HCT116 (cell line): ENCODE data around the gene RXFP3. TPM values are rescaled to one million over a fixed set of nuclear protein-coding genes. Genes with fewer than 3 reads are reported as not detected.

Experiments used
- ATAC-seq: fragments of 200-7000 bp; cut with Tn5 transposase; 2 replicates; pipeline ENCODE4 v1.9.1; 2020; ENCODE audit warnings: mild to moderate bottlenecking, moderate library complexity
- BruUV-seq: library from RNA; stranded (reverse); fragments of 400-500 nt; replicated peaks from 2 replicates; lab custom pipeline; 2021; lab: Mats Ljungman, UMichigan
- CTCF ChIA-PET: fragments of 300-600 bp; sonication (Branson Sonifier 250); formaldehyde crosslinking; loops from one replicate; lab custom pipeline; 2021; ENCODE audit warnings: antibody characterized with exemption; lab: Charles Lee
- POLR2A ChIA-PET: fragments of 300-600, 350-600 bp; sonication (Branson Sonifier 250); formaldehyde crosslinking; loops from one replicate; lab custom pipeline; 2021; ENCODE audit warnings: antibody characterized with exemption; lab: Charles Lee
- RAD21 ChIA-PET, 2 experiments: fragments of 300-600 bp; sonication (Branson Sonifier 250); formaldehyde crosslinking; loops; one replicate each; lab custom pipeline; 2023; ENCODE audit warnings: low total read pairs in 2 of 2; ENCODE audit not compliant: uncharacterized antibody in 2 of 2, unreplicated experiment in 2 of 2, low non-redundant PET in 1 of 2; lab: Charles Lee
- DNase-seq: peaks from one replicate; pipeline ENCODE4 v3.0.0-alpha.2; 2010; ENCODE audit warnings: low read depth, low spot score
- H2AFZ ChIP-seq: fragments of 200-600 bp; shearing (Covaris generic), sonication (generic); 2 replicates; pipeline ENCODE4 v1.6.1; 2017; ENCODE audit warnings: low read depth, mixed run types, mixed read lengths, antibody characterized with exemption, low read length; ENCODE audit not compliant: poor library complexity, severe bottlenecking
- H3K27ac ChIP-seq: 2 replicates; pipeline ENCODE4 v1.5.1; 2012; ENCODE audit warnings: low read depth, low read length
- H3K27me3 ChIP-seq: fragments of 200-600 bp; sonication (generic); 2 replicates; pipeline ENCODE4 v1.6.1; 2016; ENCODE audit warnings: mixed run types, low read length, mixed read lengths; ENCODE audit not compliant: insufficient read depth
- H3K36me3 ChIP-seq, 2 experiments: fragments of 200-500 bp in 1 of 2; fragments of 200-600 bp in 1 of 2; sonication (Bioruptor generic) in 1 of 2; sonication (generic) in 1 of 2; 2 replicates each; pipeline versions ENCODE4 v1.5.1 to v1.6.1; 2014 to 2016; ENCODE audit warnings: low read length in 2 of 2, inconsistent platforms in 1 of 2, mixed read lengths in 1 of 2, mixed run types in 1 of 2; ENCODE audit not compliant: insufficient read depth in 2 of 2, control insufficient read depth in 1 of 2
- H3K4me1 ChIP-seq, 2 experiments: fragments of 200-600 bp in 1 of 2; sonication (generic) in 1 of 2; 2 replicates each; pipeline versions ENCODE4 v1.5.1 to v1.6.1; 2012 to 2017; ENCODE audit warnings: low read length in 2 of 2, inconsistent platforms in 1 of 2, mild to moderate bottlenecking in 1 of 2, mixed read lengths in 1 of 2, mixed run types in 1 of 2, moderate library complexity in 1 of 2; ENCODE audit not compliant: insufficient read depth in 2 of 2, control insufficient read depth in 1 of 2
- H3K4me2 ChIP-seq: fragments of 200-600 bp; sonication (generic); 2 replicates; pipeline ENCODE4 v1.6.1; 2017; ENCODE audit warnings: mixed run types, low read length, mixed read lengths
- H3K4me3 ChIP-seq, 2 experiments: fragments of 200-600 bp in 1 of 2; sonication (generic) in 1 of 2; replicated peaks in 1 of 2; 2 replicates each; pipeline ENCODE4 v1.5.1; 2011 to 2016; ENCODE audit warnings: low read length in 2 of 2, control low read depth in 1 of 2, low read depth in 1 of 2, mild to moderate bottlenecking in 1 of 2, mixed read lengths in 1 of 2, mixed run types in 1 of 2
- H3K79me2 ChIP-seq: fragments of 200-600 bp; sonication (generic); 2 replicates; pipeline ENCODE4 v1.6.1; 2017; ENCODE audit warnings: mild to moderate bottlenecking, mixed run types, low read length, moderate library complexity, mixed read lengths; ENCODE audit not compliant: insufficient read depth
- H3K9ac ChIP-seq: fragments of 200-600 bp; sonication (generic); 2 replicates; pipeline ENCODE4 v1.6.1; 2016; ENCODE audit warnings: low read length, mixed read lengths
- H3K9me2 ChIP-seq: fragments of 200-600 bp; sonication (generic), shearing (Covaris generic); 2 replicates; pipeline ENCODE4 v1.6.1; 2017; ENCODE audit warnings: mixed run types, mild to moderate bottlenecking, moderate library complexity; ENCODE audit not compliant: insufficient read depth
- H3K9me3 ChIP-seq, 2 experiments: fragments of 200-500 bp in 1 of 2; fragments of 200-600 bp in 1 of 2; sonication (Bioruptor generic) in 1 of 2; sonication (generic) in 1 of 2; 2 replicates each; pipeline ENCODE4 v1.6.1; 2014 to 2017; ENCODE audit warnings: low read length in 2 of 2, mixed read lengths in 2 of 2, inconsistent platforms in 1 of 2, low read depth in 1 of 2, mild to moderate bottlenecking in 1 of 2, mixed run types in 1 of 2, moderate library complexity in 1 of 2; ENCODE audit not compliant: control insufficient read depth in 1 of 2, insufficient read depth in 1 of 2
- H4K20me1 ChIP-seq: fragments of 200-600 bp; sonication (generic), shearing (Covaris generic); 2 replicates; pipeline ENCODE4 v1.6.1; 2017; ENCODE audit warnings: mixed run types, mild to moderate bottlenecking, moderate library complexity; ENCODE audit not compliant: insufficient read depth
- ATF3 ChIP-seq: IDR thresholded peaks from 2 replicates; pipeline ENCODE4 v1.6.1; 2012
- CTCF ChIP-seq, 3 experiments: fragments of 200-600 bp in 1 of 3; sonication (generic) in 1 of 3; IDR thresholded peaks in 2 of 3; conservative IDR thresholded peaks in 1 of 3; 2 replicates each; pipeline ENCODE4 v1.5.1; 2012 to 2017; ENCODE audit warnings: low read depth in 2 of 3, low read length in 2 of 3, antibody characterized with exemption in 1 of 3, borderline replicate concordance in 1 of 3, control low read depth in 1 of 3, mild to moderate bottlenecking in 1 of 3, mixed read lengths in 1 of 3, mixed run types in 1 of 3, moderate library complexity in 1 of 3; ENCODE audit not compliant: insufficient read depth in 1 of 3
- EGR1 ChIP-seq: IDR thresholded peaks from 2 replicates; pipeline ENCODE4 v1.6.1; 2012; ENCODE audit warnings: low read depth
- EZH2 ChIP-seq: fragments of 200-600 bp; sonication (generic); IDR thresholded peaks from 2 replicates; pipeline ENCODE4 v1.6.1; 2017; ENCODE audit warnings: antibody characterized with exemption, mixed run types
- EZH2phosphoT487 ChIP-seq: fragments of 200-600 bp; IDR thresholded peaks from 2 replicates; pipeline ENCODE4 v1.6.1; 2018; ENCODE audit warnings: antibody characterized with exemption, borderline replicate concordance
- FOSL1 ChIP-seq: IDR thresholded peaks from 2 replicates; pipeline ENCODE4 v1.6.1; 2012; ENCODE audit warnings: low read depth
- POLR2AphosphoS5 ChIP-seq: IDR thresholded peaks from 2 replicates; pipeline ENCODE4 v1.6.1; 2011; ENCODE audit warnings: mild to moderate bottlenecking, low read depth, low read length, moderate library complexity
- RAD21 ChIP-seq: IDR thresholded peaks from 2 replicates; pipeline ENCODE4 v1.6.1; 2012; ENCODE audit warnings: low read depth, mild to moderate bottlenecking
- REST ChIP-seq: IDR thresholded peaks from 2 replicates; pipeline ENCODE4 v1.6.1; 2012; ENCODE audit warnings: low read depth
- SIN3A ChIP-seq: IDR thresholded peaks from 2 replicates; pipeline ENCODE4 v1.6.1; 2012; ENCODE audit warnings: low read depth
- SP1 ChIP-seq: IDR thresholded peaks from 2 replicates; pipeline ENCODE4 v1.6.1; 2012; ENCODE audit warnings: low read depth
- YY1 ChIP-seq: IDR thresholded peaks from 2 replicates; pipeline ENCODE4 v1.6.1; 2011; ENCODE audit warnings: low read length, low read depth, moderate library complexity, mild to moderate bottlenecking; ENCODE audit not compliant: insufficient replicate concordance; ENCODE audit errors: extremely low read depth
- ZNF274 ChIP-seq: fragments of 200-500 bp; sonication (Bioruptor generic); IDR thresholded peaks from 2 replicates; pipeline ENCODE4 v1.6.1; 2014; ENCODE audit warnings: mild to moderate bottlenecking, low read depth, low read length, inconsistent platforms
- intact Hi-C: fragments of 100-400 bp; cut with micrococcal nuclease; formaldehyde crosslinking; loops from 2 replicates; pipeline ENCODE4 v1.10.0; 2022
- total RNA-seq: library from RNA; stranded (reverse); gene quantifications from one replicate; pipeline ENCODE4 v1.2.1, GENCODE V29; 2021; ENCODE audit not compliant: unreplicated experiment

RXFP3 gene
- total RNA-seq, 1 experiment from 2014 or later, result not detected

- Histone ChIP-seq H3K27ac (no peak overlapping the region), H3K9ac (no peak overlapping the region), H2AFZ (no peak overlapping the region), H3K9me2 (no peaks in the 10 kb centered on the region), H3K4me3 (no peak overlapping the region), H3K27me3 (no peaks in the 10 kb centered on the region; the same call in 1 of the 2 replicates), H3K9me3 (peaks cover 0 to 5% of the 10 kb centered on the region in 2 experiments; a peak in 1 of 4 replicates), H3K4me2 (no peak overlapping the region), H3K79me2 (no peaks in the 10 kb centered on the region), H3K4me1 (no peaks in the 10 kb centered on the region), H4K20me1 (no peaks in the 10 kb centered on the region), H3K36me3 (no peaks in the 10 kb centered on the region)
- RAD21 ChIA-PET, result no interaction called here
- BruUV-seq, result no TSS peak
- no peak for DNase-seq
- CTCF ChIA-PET, result no interaction called here
- intact Hi-C loops, result no loop called here
- ATAC-seq, result no peak
- POLR2A ChIA-PET, result no interaction called here
- TF ChIP-seq RAD21, result no peak
- TF ChIP-seq EZH2phosphoT487, result no peak
- no peak for TF ChIP-seq POLR2AphosphoS5
- no peak for TF ChIP-seq SP1
- TF ChIP-seq YY1, result no peak
- TF ChIP-seq REST, result no peak
- no peak for TF ChIP-seq ZNF274
- TF ChIP-seq ATF3, result no peak
- no peak for TF ChIP-seq CTCF (IDR thresholded peaks at IDR 0.05 in 2 of 3, conservative IDR thresholded peaks at IDR 0.05 in 1 of 3; ENCODE audit: borderline replicate concordance in 1 of 3, insufficient read depth in 1 of 3, low read depth in 2 of 3, low read length in 2 of 3)
- TF ChIP-seq FOSL1, result no peak
- TF ChIP-seq EZH2, result no peak
- no peak for TF ChIP-seq EGR1
- TF ChIP-seq SIN3A, result no peak
Measured at GRCh38 chr5:33903118-33903517, 33.1 kb upstream of the RXFP3 start.
